Stomach (tissue), 4 donors: ENCODE data around the gene MYO3B.

Experiments used
- CTCF ChIP-seq, 7 experiments: fragments of 450-650 bp in 4 of 7; fragments of 200-600 bp in 3 of 7; sonication (generic) in 3 of 7; IDR thresholded peaks; one replicate each; pipeline ENCODE4 v1.5.1; 2016 to 2019; ENCODE audit warnings: antibody characterized with exemption in 7 of 7, control low read depth in 2 of 7, mild to moderate bottlenecking in 1 of 7
- POLR2A ChIP-seq, 4 donors: fragments of 450-650 bp; IDR thresholded peaks; one replicate each; pipeline ENCODE4 v1.6.1; 2016; ENCODE audit warnings: antibody characterized with exemption in 4 of 4, control low read depth in 2 of 4, mild to moderate bottlenecking in 1 of 4, moderate library complexity in 1 of 4
- POLR2AphosphoS5 ChIP-seq, 3 donors: sonication (generic); formaldehyde crosslinking; IDR thresholded peaks; one replicate each; pipeline ENCODE4 v1.6.1; 2016; ENCODE audit warnings: antibody characterized with exemption in 3 of 3

- TF ChIP-seq CTCF (IDR thresholded peaks at IDR 0.05), result no peak
- no peak for TF ChIP-seq POLR2A (IDR thresholded peaks at IDR 0.05)
- no peak for TF ChIP-seq POLR2AphosphoS5 (IDR thresholded peaks at IDR 0.05)
These were observed 287.3 kb downstream of the MYO3B start for GRCh38 chr2:170465241-170465640.
